HepG2 (cell line): Measurements from ENCODE around the gene CYP4F22. TPM values are rescaled to one million over a fixed set of nuclear protein-coding genes. Genes with fewer than 3 reads are reported as not detected.

Source experiments
- ELF3 ChIP-seq: IDR thresholded peaks from 2 replicates; pipeline ENCODE4 v1.6.1; 2016; ENCODE audit warnings: missing genetic modification reagents, missing compliant biosample characterization
- GABPA ChIP-seq, 2 experiments: IDR thresholded peaks; 2 replicates each; pipeline ENCODE4 v1.6.1; 2011 to 2016; ENCODE audit warnings: low read depth in 2 of 2, low read length in 1 of 2, missing biosample characterization in 1 of 2, missing genetic modification characterization in 1 of 2
- HDAC2 ChIP-seq: sonication (generic); formaldehyde crosslinking; IDR thresholded peaks from 2 replicates; pipeline ENCODE4 v1.4.0; 2020; ENCODE audit warnings: missing genetic modification reagents
- HNF4G ChIP-seq, 2 experiments: sonication (generic) in 1 of 2; formaldehyde crosslinking in 1 of 2; IDR thresholded peaks; 2 replicates each; pipeline versions ENCODE4 v1.4.0 to v1.6.1; 2011 to 2020; ENCODE audit warnings: borderline replicate concordance in 2 of 2, low read depth in 2 of 2, mild to moderate bottlenecking in 2 of 2, low read length in 1 of 2, missing genetic modification reagents in 1 of 2, moderate library complexity in 1 of 2
- HNRNPL ChIP-seq: fragments of 200-400 bp; formaldehyde crosslinking; IDR thresholded peaks from 2 replicates; pipeline ENCODE4 v1.6.1; 2017; ENCODE audit warnings: mild to moderate bottlenecking, low read depth, low read length
- HOXA3 ChIP-seq: sonication (generic); formaldehyde crosslinking; IDR thresholded peaks from 2 replicates; pipeline ENCODE4 v1.5.0; 2020; ENCODE audit warnings: missing genetic modification reagents
- KAT8 ChIP-seq: IDR thresholded peaks from 2 replicates; pipeline ENCODE4 v1.6.1; 2016; ENCODE audit warnings: missing genetic modification reagents, missing compliant biosample characterization
- KLF16 ChIP-seq, 2 experiments: sonication (generic) in 1 of 2; formaldehyde crosslinking in 1 of 2; IDR thresholded peaks; 2 replicates each; pipeline versions ENCODE4 v1.6.1 to v1.8.0; 2016 to 2023; ENCODE audit warnings: missing genetic modification reagents in 2 of 2, missing compliant biosample characterization in 1 of 2
- MTA1 ChIP-seq: sonication (generic); formaldehyde crosslinking; IDR thresholded peaks from 2 replicates; pipeline ENCODE4 v1.4.0; 2020; ENCODE audit warnings: missing genetic modification reagents, mild to moderate bottlenecking, borderline replicate concordance
- SAP130 ChIP-seq: IDR thresholded peaks from 2 replicates; pipeline ENCODE4 v1.6.1; 2016; ENCODE audit warnings: low read depth
- SP5 ChIP-seq: IDR thresholded peaks from 2 replicates; pipeline ENCODE4 v1.6.1; 2016; ENCODE audit warnings: low read depth, borderline replicate concordance
- YEATS2 ChIP-seq: sonication (generic); formaldehyde crosslinking; IDR thresholded peaks from 2 replicates; pipeline ENCODE4 v1.4.0; 2020; ENCODE audit warnings: missing genetic modification reagents, borderline replicate concordance
- ZFP82 ChIP-seq: sonication (generic); formaldehyde crosslinking; IDR thresholded peaks from 2 replicates; pipeline ENCODE4 v1.5.1; 2020; ENCODE audit warnings: mild to moderate bottlenecking, missing genetic modification reagents, borderline replicate concordance
- ZNF12 ChIP-seq: sonication (generic); formaldehyde crosslinking; IDR thresholded peaks from 2 replicates; pipeline ENCODE4 v1.5.0; 2020; ENCODE audit warnings: missing genetic modification reagents
- ZNF430 ChIP-seq: sonication (generic); formaldehyde crosslinking; IDR thresholded peaks from 2 replicates; pipeline ENCODE4 v1.9.0; 2021; ENCODE audit warnings: mild to moderate bottlenecking, missing genetic modification reagents
- ZNF563 ChIP-seq: sonication (generic); formaldehyde crosslinking; IDR thresholded peaks from 2 replicates; pipeline ENCODE4 v1.8.0; 2022; ENCODE audit warnings: mild to moderate bottlenecking, moderate library complexity, missing genetic modification reagents
- ZNF572 ChIP-seq: sonication (generic); formaldehyde crosslinking; IDR thresholded peaks from 2 replicates; pipeline ENCODE4 v1.5.1; 2020; ENCODE audit warnings: mild to moderate bottlenecking, missing genetic modification reagents
- ZNF879 ChIP-seq: sonication (generic); formaldehyde crosslinking; IDR thresholded peaks from 2 replicates; pipeline ENCODE4 v1.8.1; 2023; ENCODE audit warnings: missing genetic modification reagents
- polyA plus RNA-seq, 8 experiments: library from polyadenylated mRNA; depleted of rRNA in 3 of 8; stranded (reverse) in 7 of 8; unstranded in 1 of 8; fragments of >200 nt; fragmentation: Illumina TruSeq in 4 of 8; extraction: Trizol in 4 of 8; gene quantifications; 2 replicates each; pipeline versions ENCODE4 v1.2.1 to v1.2.3, GENCODE V29; 2011 to 2016; ENCODE audit warnings: low read depth in 4 of 8, missing spikeins in 1 of 8, mixed read lengths in 1 of 8; ENCODE audit not compliant: insufficient read depth in 1 of 8
- total RNA-seq, 5 experiments: library from RNA; depleted of rRNA; stranded (reverse); fragments of >200 nt; fragmentation: Illumina TruSeq; extraction: Trizol; gene quantifications; 2 replicates each; pipeline ENCODE4 v1.2.3, GENCODE V29; 2016; ENCODE audit warnings: low read depth in 1 of 5
- TF ChIP-seq, protein P1 (sequence below): sonication (generic); formaldehyde crosslinking; IDR thresholded peaks from 2 replicates; pipeline ENCODE4 v1.9.0; 2022; ENCODE audit warnings: missing genetic modification reagents, mild to moderate bottlenecking, borderline replicate concordance
- TF ChIP-seq, protein P2 (sequence below): sonication (generic); formaldehyde crosslinking; IDR thresholded peaks from 2 replicates; pipeline ENCODE4 v1.5.0; 2020; ENCODE audit warnings: mild to moderate bottlenecking, missing genetic modification reagents, moderate library complexity
- TF ChIP-seq, protein P3 (sequence below): sonication (generic); formaldehyde crosslinking; IDR thresholded peaks from 2 replicates; pipeline ENCODE4 v1.5.1; 2020; ENCODE audit warnings: mild to moderate bottlenecking, moderate library complexity, missing genetic modification reagents
- TF ChIP-seq, protein P4 (sequence below): sonication (generic); IDR thresholded peaks from 2 replicates; pipeline ENCODE4 v1.6.1; 2016; ENCODE audit warnings: low read depth, borderline replicate concordance

The CYP4F22 gene
- total and polyA plus RNA-seq, 2 of the 13 experiments (the other 11 are each of a cell fraction or from before 2014, with no cell fraction given), result 0.05 TPM; not detected in 1

DNA sequence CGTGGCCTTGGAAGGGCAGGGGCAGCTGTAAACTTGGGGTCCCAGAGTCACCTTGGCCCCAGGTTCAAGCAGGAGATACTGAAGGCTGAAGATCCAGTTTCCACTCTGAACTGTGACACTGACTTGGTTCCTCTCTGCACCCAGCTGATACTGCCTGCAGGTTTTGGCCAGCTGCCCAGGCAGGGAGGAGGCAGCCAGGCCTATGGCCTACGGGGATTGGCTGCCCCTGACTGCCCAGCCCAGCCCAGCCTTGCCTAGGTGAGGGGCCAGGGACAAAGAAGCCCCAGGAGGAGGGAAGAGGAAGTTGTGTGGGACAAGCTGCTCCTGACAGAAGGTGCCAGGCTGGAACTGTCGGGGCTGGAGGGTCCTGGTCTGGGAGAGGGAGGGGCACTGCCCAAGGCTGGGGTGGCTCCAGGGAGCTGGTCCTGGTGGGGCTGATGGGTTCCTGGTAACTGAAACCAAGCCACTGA is 55.0 kb downstream of the CYP4F22 start (continued):
- TF ChIP-seq, protein P1, sequence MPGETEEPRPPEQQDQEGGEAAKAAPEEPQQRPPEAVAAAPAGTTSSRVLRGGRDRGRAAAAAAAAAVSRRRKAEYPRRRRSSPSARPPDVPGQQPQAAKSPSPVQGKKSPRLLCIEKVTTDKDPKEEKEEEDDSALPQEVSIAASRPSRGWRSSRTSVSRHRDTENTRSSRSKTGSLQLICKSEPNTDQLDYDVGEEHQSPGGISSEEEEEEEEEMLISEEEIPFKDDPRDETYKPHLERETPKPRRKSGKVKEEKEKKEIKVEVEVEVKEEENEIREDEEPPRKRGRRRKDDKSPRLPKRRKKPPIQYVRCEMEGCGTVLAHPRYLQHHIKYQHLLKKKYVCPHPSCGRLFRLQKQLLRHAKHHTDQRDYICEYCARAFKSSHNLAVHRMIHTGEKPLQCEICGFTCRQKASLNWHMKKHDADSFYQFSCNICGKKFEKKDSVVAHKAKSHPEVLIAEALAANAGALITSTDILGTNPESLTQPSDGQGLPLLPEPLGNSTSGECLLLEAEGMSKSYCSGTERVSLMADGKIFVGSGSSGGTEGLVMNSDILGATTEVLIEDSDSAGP (CRISPR knock-in tag), result peak; percentile 62
- TF ChIP-seq HOXA3 (CRISPR knock-in tag) (0 out of 2 replicates have a peak, but pooled peaks have one; percentile 48), HNRNPL (0 out of 2 replicates have a peak, but pooled peaks have one; percentile 25), KLF16 (CRISPR knock-in tag; IDR thresholded peaks at IDR 0.05) (0 out of 4 replicates have a peak, but pooled peaks of 1 of the 2 experiments have one; percentile 31), ZNF572 (CRISPR knock-in tag) (peak; percentile 68; the same call in 1 of the 2 replicates), ELF3 (0 out of 2 replicates have a peak, but pooled peaks have one; percentile 18), MTA1 (CRISPR knock-in tag) (no peak), HNF4G (IDR thresholded peaks at IDR 0.05; ENCODE audit: borderline replicate concordance, low read depth, low read length) (peak; percentile 3; the same call in 1 of the 2 replicates), HNF4G (CRISPR knock-in tag; IDR thresholded peaks at IDR 0.05; ENCODE audit: borderline replicate concordance, low read depth) (no peak), YEATS2 (0 out of 2 replicates have a peak, but pooled peaks have one; percentile 48), ZNF12 (CRISPR knock-in tag) (peak; percentile 76; the same call in 1 of the 2 replicates), SP5 (CRISPR knock-in tag) (no peak), HDAC2 (CRISPR knock-in tag) (peak; percentile 34; the same call in 1 of the 2 replicates), ZNF879 (CRISPR knock-in tag) (no peak), SAP130 (CRISPR knock-in tag) (peak; percentile 58; the same call in 1 of the 2 replicates), ZNF563 (CRISPR knock-in tag) (no peak), GABPA (IDR thresholded peaks at IDR 0.05; ENCODE audit: low read depth, low read length) (no peak), GABPA (CRISPR knock-in tag; IDR thresholded peaks at IDR 0.05; ENCODE audit: low read depth) (0 out of 2 replicates have a peak, but pooled peaks have one; percentile 19), ZFP82 (CRISPR knock-in tag) (no peak), KAT8 (CRISPR knock-in tag) (peak; percentile 26; the same call in 1 of the 2 replicates), ZNF430 (CRISPR knock-in tag) (peak; percentile 61; the same call in 1 of the 2 replicates)
- TF ChIP-seq, protein P2, sequence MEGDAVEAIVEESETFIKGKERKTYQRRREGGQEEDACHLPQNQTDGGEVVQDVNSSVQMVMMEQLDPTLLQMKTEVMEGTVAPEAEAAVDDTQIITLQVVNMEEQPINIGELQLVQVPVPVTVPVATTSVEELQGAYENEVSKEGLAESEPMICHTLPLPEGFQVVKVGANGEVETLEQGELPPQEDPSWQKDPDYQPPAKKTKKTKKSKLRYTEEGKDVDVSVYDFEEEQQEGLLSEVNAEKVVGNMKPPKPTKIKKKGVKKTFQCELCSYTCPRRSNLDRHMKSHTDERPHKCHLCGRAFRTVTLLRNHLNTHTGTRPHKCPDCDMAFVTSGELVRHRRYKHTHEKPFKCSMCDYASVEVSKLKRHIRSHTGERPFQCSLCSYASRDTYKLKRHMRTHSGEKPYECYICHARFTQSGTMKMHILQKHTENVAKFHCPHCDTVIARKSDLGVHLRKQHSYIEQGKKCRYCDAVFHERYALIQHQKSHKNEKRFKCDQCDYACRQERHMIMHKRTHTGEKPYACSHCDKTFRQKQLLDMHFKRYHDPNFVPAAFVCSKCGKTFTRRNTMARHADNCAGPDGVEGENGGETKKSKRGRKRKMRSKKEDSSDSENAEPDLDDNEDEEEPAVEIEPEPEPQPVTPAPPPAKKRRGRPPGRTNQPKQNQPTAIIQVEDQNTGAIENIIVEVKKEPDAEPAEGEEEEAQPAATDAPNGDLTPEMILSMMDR (CRISPR knock-in tag), result peak; percentile 5; the same call in 1 of the 2 replicates
- TF ChIP-seq, protein P3, sequence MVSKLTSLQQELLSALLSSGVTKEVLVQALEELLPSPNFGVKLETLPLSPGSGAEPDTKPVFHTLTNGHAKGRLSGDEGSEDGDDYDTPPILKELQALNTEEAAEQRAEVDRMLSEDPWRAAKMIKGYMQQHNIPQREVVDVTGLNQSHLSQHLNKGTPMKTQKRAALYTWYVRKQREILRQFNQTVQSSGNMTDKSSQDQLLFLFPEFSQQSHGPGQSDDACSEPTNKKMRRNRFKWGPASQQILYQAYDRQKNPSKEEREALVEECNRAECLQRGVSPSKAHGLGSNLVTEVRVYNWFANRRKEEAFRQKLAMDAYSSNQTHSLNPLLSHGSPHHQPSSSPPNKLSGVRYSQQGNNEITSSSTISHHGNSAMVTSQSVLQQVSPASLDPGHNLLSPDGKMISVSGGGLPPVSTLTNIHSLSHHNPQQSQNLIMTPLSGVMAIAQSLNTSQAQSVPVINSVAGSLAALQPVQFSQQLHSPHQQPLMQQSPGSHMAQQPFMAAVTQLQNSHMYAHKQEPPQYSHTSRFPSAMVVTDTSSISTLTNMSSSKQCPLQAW (CRISPR knock-in tag), result peak; percentile 23; the same call in 1 of the 2 replicates
- TF ChIP-seq, protein P4, sequence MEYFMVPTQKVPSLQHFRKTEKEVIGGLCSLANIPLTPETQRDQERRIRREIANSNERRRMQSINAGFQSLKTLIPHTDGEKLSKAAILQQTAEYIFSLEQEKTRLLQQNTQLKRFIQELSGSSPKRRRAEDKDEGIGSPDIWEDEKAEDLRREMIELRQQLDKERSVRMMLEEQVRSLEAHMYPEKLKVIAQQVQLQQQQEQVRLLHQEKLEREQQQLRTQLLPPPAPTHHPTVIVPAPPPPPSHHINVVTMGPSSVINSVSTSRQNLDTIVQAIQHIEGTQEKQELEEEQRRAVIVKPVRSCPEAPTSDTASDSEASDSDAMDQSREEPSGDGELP, result peak; percentile 95
